ENCODE measurements around the gene GDF7. TPM values are rescaled to one million over a fixed set of nuclear protein-coding genes. Genes with fewer than 3 reads are reported as not detected.

The GDF7 gene
- total and polyA plus RNA-seq, 2 of the 4 experiments (the other 2 are of a cell fraction) = under 0.01 to 0.02 TPM

GRCh38 chr2:20660506-20661420, 6.2 kb upstream of the GDF7 start (continued):
- TF ChIP-seq RCOR1 (IDR thresholded peaks at IDR 0.05; ENCODE audit: insufficient replicate concordance, low read length) = no peak
- TF ChIP-seq RAD21 (IDR thresholded peaks at IDR 0.05; ENCODE audit: low read length) = no peak
- TF ChIP-seq CHD1 (IDR thresholded peaks at IDR 0.05; ENCODE audit: low read depth, low read length) = no peak

Data from IMR-90 (cell line).